Naive B cell (primary cell): Measurements from ENCODE around the gene IFT43. TPM values are rescaled to one million over a fixed set of nuclear protein-coding genes. Genes with fewer than 3 reads are reported as not detected.

ENCODE experiments used
- ATAC-seq, 2 donors: fragments of 150-1000 bp; cut with Tn5 transposase; 2 replicates each; pipeline ENCODE4 v1.10.0; 2021; ENCODE audit warnings: low read depth in 2 of 2, mild to moderate bottlenecking in 2 of 2, moderate library complexity in 2 of 2
- DNase-seq: peaks from one replicate; pipeline ENCODE4 v3.0.0; 2022
- H3K27ac Mint-ChIP-seq, 6 donors: one replicate each; pipeline ENCODE4 v1.8.0; 2020 to 2022; ENCODE audit warnings: mild to moderate bottlenecking in 6 of 6, mixed read lengths in 6 of 6, moderate library complexity in 5 of 6, inconsistent platforms in 2 of 6
- H3K27me3 Mint-ChIP-seq, 3 donors: one replicate each; pipeline ENCODE4 v1.8.0; 2021 to 2022; ENCODE audit warnings: mixed read lengths in 3 of 3, mild to moderate bottlenecking in 1 of 3
- H3K36me3 Mint-ChIP-seq, 2 donors: one replicate each; pipeline ENCODE4 v1.8.0; 2020 to 2022; ENCODE audit warnings: mixed read lengths in 2 of 2, inconsistent platforms in 1 of 2, mild to moderate bottlenecking in 1 of 2
- H3K4me1 Mint-ChIP-seq, 3 donors: one replicate each; pipeline ENCODE4 v1.8.0; 2020 to 2022; ENCODE audit warnings: mixed read lengths in 3 of 3, inconsistent platforms in 1 of 3, mild to moderate bottlenecking in 1 of 3, moderate library complexity in 1 of 3
- H3K4me3 Mint-ChIP-seq, 8 donors: one replicate each; pipeline ENCODE4 v1.8.0; 2020 to 2022; ENCODE audit warnings: mild to moderate bottlenecking in 8 of 8, mixed read lengths in 8 of 8, moderate library complexity in 8 of 8, inconsistent platforms in 2 of 8
- H3K9me3 Mint-ChIP-seq, 7 donors: one replicate each; pipeline ENCODE4 v1.8.0; 2020 to 2022; ENCODE audit warnings: mixed read lengths in 7 of 7, mild to moderate bottlenecking in 5 of 7, inconsistent platforms in 2 of 7, moderate library complexity in 1 of 7
- polyA plus RNA-seq, 6 donors: library from polyadenylated mRNA; unstranded; fragments of 300-500 nt; fragmentation: Illumina TruSeq; gene quantifications; one replicate each; pipeline ENCODE4 v1.2.3, GENCODE V29; 2021; ENCODE audit warnings: low read depth in 6 of 6

The IFT43 gene
- polyA plus RNA-seq, 6 donors from 2014 or later: 13.5 to 25.9 (median 19.7) TPM

GRCh38 chr14:75983019-75983358 is 2.6 kb upstream of the IFT43 start:
- H3K9me3 Mint-ChIP-seq: no peaks in the 10 kb centered on the region
- peak overlapping the region in 4 of 6 donors; percentile 56 to 86 (median 72) for H3K27ac Mint-ChIP-seq
- no peaks in the 10 kb centered on the region for H3K27me3 Mint-ChIP-seq
- H3K36me3 Mint-ChIP-seq: no peaks in the 10 kb centered on the region
- ATAC-seq: no peak
- no peak for DNase-seq
- peaks cover 50 to 62% (median 51%) of the 10 kb centered on the region in 3 donors for H3K4me1 Mint-ChIP-seq
- H3K4me3 Mint-ChIP-seq: peak overlapping the region; percentile 74 to 95 (median 90)

GRCh38 chr14:75984674-75985073 is 889 bp upstream of the IFT43 start:
- peaks cover 0 to 2% of the 10 kb centered on the region in 2 donors for H3K36me3 Mint-ChIP-seq
- H3K27me3 Mint-ChIP-seq: no peaks in the 10 kb centered on the region
- H3K9me3 Mint-ChIP-seq: no peaks in the 10 kb centered on the region
- DNase-seq (no peak), ATAC-seq (no peak)
- H3K4me1 Mint-ChIP-seq: peaks cover 34 to 45% (median 35%) of the 10 kb centered on the region in 3 donors
- peak overlapping the region in 5 of 8 donors; percentile 3 to 96 (median 92) for H3K4me3 Mint-ChIP-seq
- H3K27ac Mint-ChIP-seq: peak overlapping the region in 5 of 6 donors; percentile 54 to 94 (median 74)

- H3K4me3 Mint-ChIP-seq: peak overlapping the region; percentile 89 to 97 (median 92)
- H3K36me3 Mint-ChIP-seq: peaks cover 5 to 13% of the 10 kb centered on the region in 2 donors
- ATAC-seq (no peak), DNase-seq (no peak)
- H3K4me1 Mint-ChIP-seq: peaks cover 16 to 28% (median 22%) of the 10 kb centered on the region in 3 donors
- H3K27me3 Mint-ChIP-seq: no peaks in the 10 kb centered on the region
- no peaks in the 10 kb centered on the region for H3K9me3 Mint-ChIP-seq
- peak overlapping the region in 5 of 6 donors; percentile 93 to 97 (median 94) for H3K27ac Mint-ChIP-seq
Observed at GRCh38 chr14:75986439-75986765, 839 bp downstream of the IFT43 start.

GRCh38 chr14:75987201-75987970 is 1.8 kb downstream of the IFT43 start:
- Mint-ChIP-seq H3K27me3 (no peaks in the 10 kb centered on the region), H3K27ac (no peak overlapping the region), H3K4me1 (peaks cover 9 to 21% (median 14%) of the 10 kb centered on the region in 3 donors), H3K36me3 (peaks cover 11 to 13% of the 10 kb centered on the region in 2 donors), H3K9me3 (no peaks in the 10 kb centered on the region), H3K4me3 (peak overlapping the region in 3 of 8 donors; percentile 5 to 96 (median 95))
- DNase-seq (no peak), ATAC-seq (no peak)

- no peak for DNase-seq
- no peaks in the 10 kb centered on the region for H3K9me3 Mint-ChIP-seq
- H3K36me3 Mint-ChIP-seq: peaks cover 11 to 13% of the 10 kb centered on the region in 2 donors
- peaks cover 12 to 21% (median 16%) of the 10 kb centered on the region in 3 donors for H3K4me1 Mint-ChIP-seq
- no peak overlapping the region for H3K27ac Mint-ChIP-seq
- H3K4me3 Mint-ChIP-seq: peak overlapping the region in 1 of 8 donors; percentile 62
- no peak for ATAC-seq
- no peaks in the 10 kb centered on the region for H3K27me3 Mint-ChIP-seq
Observed at GRCh38 chr14:75989134-75989533, 3.6 kb downstream of the IFT43 start.

GRCh38 chr14:75990297-75990696 is 4.7 kb downstream of the IFT43 start:
- Mint-ChIP-seq H3K4me1 (peaks cover 12 to 16% (median 15%) of the 10 kb centered on the region in 3 donors), H3K27me3 (no peaks in the 10 kb centered on the region), H3K4me3 (no peak overlapping the region), H3K27ac (no peak overlapping the region), H3K9me3 (no peaks in the 10 kb centered on the region), H3K36me3 (peaks cover 11 to 13% of the 10 kb centered on the region in 2 donors)
- ATAC-seq (no peak), DNase-seq (no peak)

GRCh38 chr14:75991753-75992152 is 6.2 kb downstream of the IFT43 start:
- Mint-ChIP-seq H3K27me3 (no peaks in the 10 kb centered on the region), H3K27ac (no peak overlapping the region), H3K9me3 (no peaks in the 10 kb centered on the region)

GRCh38 chr14:75993567-75994041 is 8.0 kb downstream of the IFT43 start:
- Mint-ChIP-seq H3K27me3 (no peaks in the 10 kb centered on the region), H3K36me3 (peaks cover 20 to 32% of the 10 kb centered on the region in 2 donors), H3K27ac (peak overlapping the region in 1 of 6 donors; percentile 77), H3K9me3 (no peaks in the 10 kb centered on the region), H3K4me1 (peaks cover 0 to 7% (median 5%) of the 10 kb centered on the region in 3 donors), H3K4me3 (no peak overlapping the region)
- ATAC-seq: no peak
- no peak for DNase-seq

More at GRCh38 chr14:75991753-75992152, 6.2 kb downstream of the IFT43 start:
- H3K4me1 Mint-ChIP-seq: peaks cover under 1 to 8% (median 5%) of the 10 kb centered on the region in 3 donors
- DNase-seq (no peak), ATAC-seq (no peak)
- peaks cover 13 to 19% of the 10 kb centered on the region in 2 donors for H3K36me3 Mint-ChIP-seq
- no peak overlapping the region for H3K4me3 Mint-ChIP-seq

GRCh38 chr14:75995372-75996041 is 9.9 kb downstream of the IFT43 start:
- no peak for DNase-seq
- Mint-ChIP-seq H3K4me1 (peaks cover 0 to 7% (median 5%) of the 10 kb centered on the region in 3 donors), H3K36me3 (peaks cover 29 to 33% of the 10 kb centered on the region in 2 donors), H3K4me3 (no peak overlapping the region), H3K9me3 (no peaks in the 10 kb centered on the region), H3K27me3 (no peaks in the 10 kb centered on the region), H3K27ac (no peak overlapping the region)
- no peak for ATAC-seq

- Mint-ChIP-seq H3K27ac (no peak overlapping the region), H3K4me3 (no peak overlapping the region), H3K9me3 (no peaks in the 10 kb centered on the region), H3K27me3 (no peaks in the 10 kb centered on the region), H3K4me1 (peaks cover 0 to 7% (median 5%) of the 10 kb centered on the region in 3 donors), H3K36me3 (peaks cover 37 to 40% of the 10 kb centered on the region in 2 donors)
- DNase-seq (no peak), ATAC-seq (no peak)
Observed at GRCh38 chr14:75996488-75996887, 10.9 kb downstream of the IFT43 start.

- ATAC-seq (no peak), DNase-seq (no peak)
- Mint-ChIP-seq H3K9me3 (peaks cover 6 to 10% (median 9%) of the 10 kb centered on the region in 7 donors), H3K4me1 (no peaks in the 10 kb centered on the region), H3K36me3 (peaks cover 49 to 62% of the 10 kb centered on the region in 2 donors), H3K27ac (no peak overlapping the region), H3K27me3 (no peaks in the 10 kb centered on the region), H3K4me3 (no peak overlapping the region)
Observed at GRCh38 chr14:75999511-76000190, 14.1 kb downstream of the IFT43 start.

GRCh38 chr14:76002383-76002782 is 16.8 kb downstream of the IFT43 start:
- Mint-ChIP-seq H3K36me3 (peaks cover 62 to 73% of the 10 kb centered on the region in 2 donors), H3K4me3 (no peak overlapping the region), H3K27me3 (no peaks in the 10 kb centered on the region), H3K4me1 (no peaks in the 10 kb centered on the region), H3K9me3 (peaks cover 8 to 23% (median 21%) of the 10 kb centered on the region in 7 donors), H3K27ac (no peak overlapping the region)
- DNase-seq (no peak), ATAC-seq (no peak)

GRCh38 chr14:76006253-76006652 is 20.7 kb downstream of the IFT43 start:
- DNase-seq (no peak), ATAC-seq (no peak)
- H3K36me3 Mint-ChIP-seq: peaks cover 46 to 68% of the 10 kb centered on the region in 2 donors
- peaks cover 8 to 23% (median 22%) of the 10 kb centered on the region in 7 donors for H3K9me3 Mint-ChIP-seq
- no peak overlapping the region for H3K27ac Mint-ChIP-seq
- no peaks in the 10 kb centered on the region for H3K27me3 Mint-ChIP-seq
- H3K4me1 Mint-ChIP-seq: no peaks in the 10 kb centered on the region
- H3K4me3 Mint-ChIP-seq: no peak overlapping the region
